ENCODE data around the gene ISL1.

Gene ISL1

DNA sequence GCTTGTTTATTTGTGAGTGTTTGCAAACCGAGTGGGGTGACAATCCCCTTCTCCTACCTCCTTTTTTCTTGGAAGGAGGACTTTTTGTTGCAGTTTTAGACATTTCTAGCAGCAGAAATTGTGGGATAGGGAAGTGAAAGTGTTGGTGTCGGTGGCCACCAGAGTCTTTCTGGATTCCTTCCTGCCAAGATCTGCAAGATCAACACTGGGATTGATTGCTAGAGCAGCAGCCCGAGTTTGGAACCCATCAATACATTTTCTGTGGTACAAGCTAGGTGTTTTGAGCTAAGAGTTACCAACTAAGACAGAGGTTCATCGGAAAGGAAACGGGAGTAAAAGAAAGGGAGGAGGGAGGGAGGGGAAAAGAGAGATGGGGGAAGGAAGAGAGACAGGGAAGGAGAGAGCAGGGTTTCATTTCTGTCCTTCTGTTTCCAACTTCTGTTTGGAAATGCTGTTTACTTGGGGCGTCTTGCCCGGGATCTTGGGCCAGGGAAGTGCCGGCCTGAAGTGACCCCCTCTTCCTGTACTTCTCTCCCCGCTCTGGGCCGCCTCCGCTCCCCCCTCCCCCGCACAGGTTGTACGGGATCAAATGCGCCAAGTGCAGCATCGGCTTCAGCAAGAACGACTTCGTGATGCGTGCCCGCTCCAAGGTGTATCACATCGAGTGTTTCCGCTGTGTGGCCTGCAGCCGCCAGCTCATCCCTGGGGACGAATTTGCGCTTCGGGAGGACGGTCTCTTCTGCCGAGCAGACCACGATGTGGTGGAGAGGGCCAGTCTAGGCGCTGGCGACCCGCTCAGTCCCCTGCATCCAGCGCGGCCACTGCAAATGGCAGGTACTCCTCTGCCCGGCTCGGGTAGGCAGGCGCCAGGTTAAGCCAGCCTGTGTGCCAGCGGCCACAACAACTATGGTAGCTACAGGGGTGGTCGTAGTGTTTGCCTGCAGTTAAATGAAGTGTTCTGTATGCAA lies 4.0 kb downstream of the ISL1 start:
- DNase-seq: no peak

DNA sequence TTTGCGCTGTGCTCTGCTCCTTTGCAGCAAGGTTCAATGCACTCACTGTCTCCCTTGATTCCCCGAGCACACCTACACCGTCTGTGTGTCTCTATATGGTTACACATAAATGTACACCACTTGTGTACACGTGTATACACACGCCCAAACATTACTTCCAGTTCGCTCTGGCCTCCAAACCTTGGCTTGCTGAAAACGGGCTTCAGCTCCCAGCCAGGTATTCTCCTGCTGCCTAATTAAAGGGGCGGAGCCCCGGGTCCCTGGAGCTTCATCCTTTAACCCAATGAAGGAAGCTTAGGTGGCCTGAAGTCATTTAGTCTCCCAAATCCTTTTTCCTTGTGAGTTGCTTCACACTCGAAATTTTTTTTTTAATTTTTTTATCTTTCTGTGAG lies 4.6 kb downstream of the ISL1 start:
- DNase-seq: no peak

DNA sequence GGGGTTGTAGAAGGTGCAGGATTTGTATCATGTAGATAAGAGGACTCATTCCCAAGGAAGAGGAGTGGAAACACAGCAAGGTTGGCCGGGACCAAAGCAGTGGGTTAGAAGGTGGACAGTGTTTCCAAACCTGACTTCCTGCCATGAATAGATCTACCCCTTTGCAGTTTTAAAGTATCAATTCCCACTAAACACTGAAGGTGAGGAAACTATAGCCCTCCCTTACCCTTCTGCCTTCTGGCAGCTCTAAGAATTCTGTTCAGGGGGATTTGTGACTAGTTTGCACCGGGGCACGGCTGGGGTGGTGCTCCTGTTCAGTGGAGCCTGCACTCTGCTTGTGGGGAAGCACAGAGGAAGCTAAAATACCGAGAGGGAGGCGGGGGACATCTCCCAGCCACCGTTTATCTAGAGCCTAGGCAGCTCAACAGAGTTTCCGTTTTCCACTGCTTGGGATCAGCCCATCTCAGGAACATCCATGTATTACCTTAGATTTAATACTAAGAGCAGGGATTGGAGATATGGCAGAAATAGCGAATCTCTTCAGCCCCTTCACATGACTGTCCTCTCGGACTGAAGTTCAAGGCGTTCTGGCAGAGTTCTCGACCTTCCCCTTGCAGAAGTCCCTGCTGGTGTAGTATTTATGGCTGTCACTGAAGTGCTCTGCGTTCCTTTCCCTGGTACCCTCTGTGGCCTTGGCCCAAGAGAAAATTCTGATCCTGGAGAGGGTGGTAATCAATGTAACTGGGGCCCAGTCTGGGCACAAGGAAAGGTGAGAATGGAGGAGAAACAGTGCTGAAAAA lies 5.4 kb downstream of the ISL1 start:
- no peak for DNase-seq

DNA sequence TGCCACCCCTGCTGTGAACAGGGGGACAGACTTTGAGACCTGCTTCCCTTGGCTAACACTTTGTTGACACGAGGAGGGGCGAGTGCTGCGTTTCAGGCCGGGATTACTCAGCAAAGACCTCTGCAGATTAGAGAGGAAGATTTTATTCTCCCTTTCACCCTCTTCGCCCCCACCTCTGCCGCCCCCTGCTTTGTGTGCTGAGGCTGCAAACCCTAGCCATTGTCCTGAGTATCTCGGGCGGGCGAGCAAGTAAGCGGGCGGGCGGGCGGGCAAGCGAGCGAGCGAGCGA lies 6.0 kb downstream of the ISL1 start:
- no peak for DNase-seq

DNA sequence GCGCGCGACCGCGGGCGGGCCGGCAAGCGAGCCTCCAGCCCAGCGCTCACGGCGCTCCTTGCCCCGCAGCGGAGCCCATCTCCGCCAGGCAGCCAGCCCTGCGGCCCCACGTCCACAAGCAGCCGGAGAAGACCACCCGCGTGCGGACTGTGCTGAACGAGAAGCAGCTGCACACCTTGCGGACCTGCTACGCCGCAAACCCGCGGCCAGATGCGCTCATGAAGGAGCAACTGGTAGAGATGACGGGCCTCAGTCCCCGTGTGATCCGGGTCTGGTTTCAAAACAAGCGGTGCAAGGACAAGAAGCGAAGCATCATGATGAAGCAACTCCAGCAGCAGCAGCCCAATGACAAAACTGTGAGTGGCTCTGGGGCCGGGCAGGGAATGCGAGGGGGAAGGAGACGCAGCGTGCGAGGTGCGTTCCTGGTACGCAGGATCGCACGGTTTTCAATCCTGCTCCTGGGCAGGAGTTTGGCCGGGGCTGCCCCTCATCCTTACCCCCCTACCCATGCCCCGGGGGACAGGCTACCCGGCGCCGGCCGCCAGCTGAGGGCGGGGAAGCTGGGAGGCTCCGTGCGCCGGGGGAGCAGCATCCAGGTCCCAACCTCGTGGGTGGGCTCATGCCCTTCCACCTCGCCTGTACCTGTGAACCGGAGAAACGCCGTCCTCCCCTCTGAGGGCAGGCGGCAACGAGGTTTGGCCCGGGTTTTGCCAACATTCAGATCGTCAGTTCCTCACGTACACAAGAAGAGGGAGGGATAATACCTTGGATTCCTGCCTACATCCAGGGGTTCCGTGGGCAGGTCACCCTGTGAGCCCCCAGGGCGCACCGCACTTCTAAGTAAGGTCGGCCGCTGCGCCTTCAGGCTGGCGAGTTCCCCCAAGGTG lies 6.6 kb downstream of the ISL1 start:
- no peak for DNase-seq

DNA sequence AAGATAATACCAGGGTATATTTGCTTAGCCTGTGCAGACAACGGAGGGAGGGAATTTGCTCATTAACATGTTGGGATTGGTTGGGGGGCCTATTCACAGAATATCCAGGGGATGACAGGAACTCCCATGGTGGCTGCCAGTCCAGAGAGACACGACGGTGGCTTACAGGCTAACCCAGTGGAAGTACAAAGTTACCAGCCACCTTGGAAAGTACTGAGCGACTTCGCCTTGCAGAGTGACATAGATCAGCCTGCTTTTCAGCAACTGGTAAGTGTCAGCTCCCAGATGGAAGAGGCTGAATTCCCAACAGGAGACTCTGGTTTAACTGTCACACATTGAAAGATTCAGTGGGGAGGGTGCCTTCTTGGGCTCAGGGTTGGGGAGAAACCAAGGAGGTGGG lies 7.9 kb downstream of the ISL1 start:
- DNase-seq: no peak

DNA sequence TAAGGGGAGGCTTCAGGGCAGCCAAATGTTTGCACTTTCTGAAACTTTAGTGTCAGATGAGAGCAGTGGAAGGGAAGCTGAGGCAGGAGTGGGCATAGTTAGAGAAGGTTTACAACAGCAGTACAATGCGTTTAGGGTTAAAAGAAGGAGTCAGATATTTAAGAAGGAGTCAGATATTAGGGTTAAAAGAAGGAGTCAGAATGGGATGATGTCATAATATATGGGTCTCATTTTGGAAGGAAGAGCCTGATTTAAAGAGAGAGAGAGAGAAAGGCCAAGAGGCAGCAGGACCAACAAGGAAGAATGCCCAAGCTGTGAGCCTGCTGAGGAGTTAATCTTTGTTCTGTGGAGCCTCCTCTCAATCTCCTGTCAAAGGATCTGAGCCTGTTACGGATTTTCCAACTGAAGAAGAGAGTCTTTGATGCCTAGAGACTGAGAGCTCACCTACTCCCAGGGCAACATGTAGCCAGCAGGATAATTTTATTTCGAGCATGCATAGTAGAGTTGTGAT lies 9.5 kb downstream of the ISL1 start:
- no peak for DNase-seq

DNA sequence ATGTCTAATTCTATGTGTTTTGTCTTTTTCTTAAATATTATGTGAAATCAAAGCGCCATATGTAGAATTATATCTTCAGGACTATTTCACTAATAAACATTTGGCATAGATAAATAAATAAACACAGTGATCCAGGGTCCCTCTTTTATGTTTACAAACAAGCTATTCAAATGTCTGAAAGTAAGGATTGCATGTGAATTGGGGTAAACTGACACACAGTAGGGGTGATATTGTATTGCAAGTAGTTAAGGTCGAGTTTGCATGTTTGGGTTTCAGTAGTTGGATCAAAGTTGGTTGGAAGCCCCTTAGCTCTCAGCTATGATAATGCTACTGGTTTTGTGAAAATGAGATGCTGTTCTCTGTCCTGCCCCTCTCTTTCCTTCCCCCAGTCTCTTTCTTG lies 11.4 kb downstream of the ISL1 start:
- DNase-seq: no peak

DNA sequence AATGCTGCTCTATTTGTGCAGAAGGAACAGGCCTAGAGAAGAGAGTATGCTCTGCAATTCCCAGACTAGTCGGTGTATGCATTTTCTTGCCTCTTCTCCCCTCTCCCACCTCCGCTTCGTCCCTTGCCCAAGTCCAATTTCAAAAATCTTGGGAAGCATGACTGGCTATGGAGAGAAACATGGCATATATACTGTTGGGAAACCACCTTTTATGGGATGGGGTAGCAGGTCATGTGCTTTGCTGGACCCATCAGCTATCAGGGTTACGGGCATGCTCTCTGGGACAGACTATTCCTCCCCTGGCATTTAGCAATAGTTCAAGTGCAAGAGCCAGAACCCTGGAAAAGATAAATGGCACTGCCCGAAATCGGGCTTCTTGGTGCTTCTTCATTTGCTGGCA lies 12.0 kb downstream of the ISL1 start:
- no peak for DNase-seq

DNA sequence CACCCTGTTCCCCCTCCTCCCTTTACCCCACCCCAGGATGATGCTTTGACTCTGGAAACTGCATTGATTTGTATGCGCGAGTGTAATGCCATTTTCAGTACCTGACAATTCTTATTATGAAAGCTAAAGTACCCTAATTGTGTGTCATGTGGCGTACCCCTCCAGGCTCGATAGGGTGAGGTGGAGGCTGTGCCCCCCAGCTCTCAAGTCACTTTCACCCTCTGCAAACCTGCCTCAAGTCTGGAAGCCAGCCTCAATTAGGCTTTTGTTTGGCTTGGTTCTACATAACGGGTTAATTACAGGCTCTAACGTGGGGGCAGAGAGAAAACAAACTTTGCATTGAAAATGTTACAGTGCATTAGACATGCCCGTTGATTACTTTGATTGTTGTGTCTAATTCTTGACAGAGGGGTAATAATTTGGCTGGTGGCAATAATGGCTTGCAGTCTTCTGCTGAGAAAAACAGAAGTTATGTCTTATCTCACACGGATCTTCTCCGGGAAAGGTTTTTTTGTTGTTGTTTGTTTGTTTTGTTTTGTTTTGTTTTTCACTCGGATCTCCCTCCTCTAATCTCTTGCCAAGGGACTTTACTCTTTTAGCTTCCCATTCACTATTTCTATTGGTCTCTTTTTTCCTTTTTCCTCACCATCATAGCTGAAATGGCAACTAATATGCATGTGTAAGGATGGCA lies 12.6 kb downstream of the ISL1 start:
- no peak for DNase-seq

DNA sequence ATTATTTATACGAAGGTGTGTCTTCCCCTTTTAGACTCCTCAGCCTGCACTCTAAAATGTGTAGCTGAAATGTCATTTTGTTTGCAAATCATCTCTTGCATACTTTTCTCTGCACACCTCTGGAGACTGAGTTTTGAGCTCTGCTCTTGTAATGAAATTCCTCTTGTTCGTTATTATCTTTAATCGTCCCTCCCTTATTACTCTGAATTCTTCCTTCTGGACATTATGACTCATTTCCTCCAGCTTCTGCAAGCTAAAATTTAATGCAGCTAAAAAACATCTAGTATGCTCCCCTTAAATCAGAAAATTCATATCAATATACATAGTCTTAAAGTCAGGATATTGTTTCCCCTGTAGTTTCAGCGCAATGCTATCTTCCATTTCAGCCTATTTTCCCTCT lies 13.5 kb downstream of the ISL1 start:
- DNase-seq: no peak

DNA sequence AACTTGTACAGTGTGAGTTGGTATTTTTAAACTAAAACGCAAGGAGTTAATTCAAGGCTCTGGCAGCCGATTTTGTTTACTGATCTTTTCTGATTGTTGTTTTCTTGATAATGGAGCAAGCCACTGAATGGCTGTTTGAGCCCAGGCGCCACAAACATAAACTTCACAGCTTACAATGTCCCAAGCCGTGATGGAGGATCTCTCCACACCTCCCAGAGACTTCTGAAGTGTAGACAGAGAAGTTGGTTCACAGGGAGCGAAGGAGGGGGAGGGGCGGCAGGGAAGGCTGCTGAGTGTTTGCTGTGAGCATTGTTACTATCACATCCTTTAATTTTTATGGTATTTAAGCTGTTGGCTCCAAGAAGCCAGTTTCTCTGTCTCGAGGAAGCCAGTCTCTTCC lies 14.7 kb downstream of the ISL1 start:
- DNase-seq: no peak

DNA sequence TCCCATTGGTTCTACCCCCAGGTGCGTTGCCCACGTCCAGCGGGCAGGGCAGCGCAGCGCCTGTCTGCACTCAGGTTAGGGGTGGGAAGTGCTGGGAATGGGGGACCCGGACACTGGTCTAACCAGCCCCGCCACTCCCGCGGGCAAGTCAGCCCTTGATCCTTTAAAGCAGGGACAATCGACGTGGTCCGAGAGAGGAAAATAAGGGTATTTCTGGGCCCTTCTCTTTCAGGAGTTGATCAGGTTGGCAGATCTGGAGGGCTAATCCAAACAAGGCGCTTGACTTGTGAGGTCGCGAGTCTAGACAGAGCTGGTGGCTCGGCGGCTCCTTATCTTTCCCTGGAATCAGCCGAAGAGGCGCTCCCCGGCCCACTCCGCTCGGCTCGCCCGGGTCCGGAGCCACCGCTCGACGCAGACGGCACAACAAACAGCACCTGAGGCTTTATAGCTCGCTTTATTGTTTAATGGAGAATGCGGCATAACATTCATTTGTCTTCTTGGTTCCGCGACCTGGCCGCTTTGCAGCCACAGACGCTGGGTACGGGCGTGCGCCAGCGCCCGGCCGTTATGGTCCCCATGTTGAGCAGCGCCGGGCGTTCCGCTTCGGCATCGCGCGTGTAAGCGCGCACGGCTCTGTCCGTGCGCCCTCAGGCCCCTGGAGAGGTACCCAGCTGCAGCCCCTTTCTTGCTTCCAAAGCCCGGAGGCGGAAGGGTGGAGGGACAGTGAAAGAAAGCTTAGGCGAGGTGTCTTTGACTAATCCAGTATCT lies 15.8 kb downstream of the ISL1 start:
- DNase-seq: no peak

DNA sequence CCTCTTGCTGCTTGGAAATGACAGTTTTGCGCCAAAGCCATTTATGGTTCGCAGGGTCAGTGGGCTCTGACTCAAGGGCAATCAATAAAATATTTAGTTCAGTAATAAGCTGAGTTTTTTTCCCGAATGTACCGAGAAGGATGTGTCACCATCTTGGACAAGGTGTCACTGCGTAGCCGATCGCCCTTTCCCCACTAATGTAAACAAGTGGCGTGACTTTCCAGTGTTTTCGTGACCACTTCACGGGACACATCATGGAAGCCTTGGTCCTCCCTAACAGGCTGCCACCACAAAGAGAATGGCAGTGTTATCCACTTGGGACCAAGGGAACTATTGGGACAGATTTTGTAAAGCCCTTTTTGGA lies 16.4 kb downstream of the ISL1 start:
- no peak for DNase-seq

DNA sequence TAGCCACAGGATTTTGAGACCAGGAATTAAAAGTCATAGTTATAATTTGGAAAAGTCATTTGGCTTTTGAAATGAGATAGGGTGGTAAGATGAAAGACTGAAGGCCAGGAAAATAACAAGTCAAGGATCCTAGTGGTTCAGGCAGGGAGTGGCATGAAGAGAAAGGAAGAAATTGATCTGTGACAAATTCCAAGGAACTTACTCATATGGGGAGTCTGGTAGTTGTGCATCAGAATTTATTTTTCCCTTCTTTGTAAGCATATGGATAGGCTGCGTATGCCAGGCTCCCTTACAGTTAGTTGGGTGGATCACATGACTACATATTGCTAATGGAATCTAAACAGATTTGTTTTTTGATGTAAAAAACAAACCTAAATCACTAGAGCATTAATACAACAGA lies 21.0 kb downstream of the ISL1 start:
- DNase-seq: no peak

DNA sequence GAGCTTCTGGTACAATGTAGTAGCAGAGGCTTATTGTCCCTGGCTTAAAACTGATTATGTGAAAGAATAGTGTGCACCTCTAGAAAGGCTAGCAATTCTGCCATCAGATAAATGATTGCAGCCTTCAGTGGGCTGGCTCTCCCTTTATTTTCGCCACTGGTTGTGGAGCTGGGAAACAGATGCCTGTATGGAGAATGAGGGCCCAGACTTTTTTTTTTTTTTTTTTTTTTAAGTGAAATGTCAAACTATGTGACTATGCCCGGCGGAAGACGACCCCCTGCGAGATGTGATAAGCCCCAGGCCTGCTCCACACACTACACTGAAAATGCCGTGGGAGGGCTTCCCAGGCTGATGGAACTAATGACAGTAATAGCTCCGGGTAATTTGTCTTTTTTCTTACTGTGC lies 28.7 kb downstream of the ISL1 start:
- DNase-seq: no peak

DNA sequence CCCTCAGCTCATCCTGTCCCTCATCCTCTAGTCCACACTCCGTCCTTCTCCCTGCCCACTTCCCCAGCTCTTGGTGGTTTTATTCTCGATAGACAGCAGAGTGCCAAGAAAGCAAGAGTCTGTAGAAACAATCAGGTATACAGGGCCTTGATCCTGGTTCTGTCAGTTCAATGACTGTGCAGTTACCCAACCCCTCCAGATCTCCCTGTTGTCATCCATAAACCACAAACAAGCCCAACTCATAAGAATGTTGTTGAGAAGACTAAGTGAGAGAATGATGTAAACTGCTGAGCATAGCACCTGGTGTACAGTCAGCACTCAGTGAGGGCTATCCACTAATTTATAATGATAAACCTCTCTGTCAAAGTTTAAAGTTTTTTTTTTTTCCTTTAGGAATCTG lies 31.3 kb downstream of the ISL1 start:
- DNase-seq: no peak

DNA sequence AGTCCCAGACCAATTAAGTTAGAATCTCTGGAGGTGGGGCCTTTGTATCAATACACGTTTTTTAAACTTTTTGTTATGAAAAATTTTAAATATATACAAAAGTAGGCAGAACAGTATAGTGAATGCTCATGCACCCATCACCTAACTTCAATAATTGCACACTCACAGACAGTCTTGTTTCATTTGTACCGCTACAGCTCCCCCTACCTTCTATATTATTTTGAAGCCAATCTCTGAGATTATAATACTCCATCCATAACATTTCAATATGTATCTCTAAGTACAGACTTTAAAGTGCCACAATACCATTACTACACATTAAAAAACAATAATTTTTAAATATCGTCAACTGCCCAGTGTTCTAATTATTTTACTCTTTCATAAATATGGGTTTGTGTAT lies 32.9 kb downstream of the ISL1 start:
- no peak for DNase-seq

DNA sequence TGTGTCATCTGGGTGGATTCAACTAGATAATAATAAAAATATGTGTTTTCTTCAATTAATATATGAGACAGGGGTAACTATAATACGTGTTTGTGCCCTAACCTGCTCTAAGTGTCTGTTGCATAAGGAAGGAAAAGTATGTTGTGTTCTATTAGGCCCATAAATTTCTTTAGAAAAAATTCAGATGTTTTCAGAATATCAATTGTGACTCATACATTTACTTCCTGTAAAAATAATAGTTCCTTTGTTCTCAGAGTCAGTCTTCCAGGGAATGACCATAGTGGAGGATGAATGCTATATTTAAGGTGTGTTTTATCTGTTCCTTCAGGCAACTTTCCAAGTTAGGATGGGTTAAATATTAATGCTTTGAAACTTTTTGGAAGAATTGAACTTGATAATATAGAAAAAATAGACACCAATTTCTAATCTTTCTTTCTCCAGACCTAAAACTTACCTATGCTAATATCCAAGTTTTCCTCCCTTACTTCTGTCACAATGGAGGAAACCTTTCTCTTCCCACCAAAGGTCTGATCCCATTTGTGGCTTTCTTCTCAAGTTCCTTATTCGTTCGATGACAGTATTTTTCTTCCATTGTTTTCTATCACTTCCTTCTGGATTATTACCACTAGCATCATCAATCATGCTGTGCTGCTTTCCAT lies 49.9 kb downstream of the ISL1 start:
- DNase-seq: no peak

DNA sequence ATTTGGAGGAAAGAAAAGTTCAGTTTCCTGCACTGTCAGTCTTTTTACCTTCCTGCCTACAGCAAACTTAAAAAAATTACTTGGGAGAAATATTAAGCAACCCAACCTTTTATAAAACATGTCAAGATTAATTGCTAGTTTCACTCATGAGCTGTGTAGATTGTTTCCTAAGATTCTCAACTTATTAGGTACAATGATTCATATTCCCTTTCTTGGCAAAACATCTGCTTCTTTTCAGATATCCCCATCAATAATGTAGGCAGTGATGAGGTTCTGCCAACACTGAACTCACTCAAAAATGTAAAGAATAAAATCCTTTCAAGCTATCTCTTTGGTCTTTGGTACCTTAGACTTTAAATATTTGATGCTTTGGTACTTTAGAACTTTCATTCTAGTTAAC lies 56.0 kb downstream of the ISL1 start:
- no peak for DNase-seq

Measured in amygdala (tissue), 56 donors.